Measurements from ENCODE around the gene HSP90AB1.

Gene HSP90AB1

GRCh38 chr6:44254191-44255104, 7.5 kb downstream of the HSP90AB1 start:
- Histone ChIP-seq H3K9me3 (ENCODE audit: control insufficient read depth, insufficient read depth, low read length) (no peaks in the 10 kb centered on the region), H3K36me3 (ENCODE audit: control insufficient read depth, insufficient read depth, low read length) (peaks cover 48% of the 10 kb centered on the region), H3K4me1 (ENCODE audit: control insufficient read depth, insufficient read depth, low read length) (peaks cover 4% of the 10 kb centered on the region), H3K9ac (ENCODE audit: low read depth, low read length) (no peak overlapping the region), H3K27me3 (ENCODE audit: control insufficient read depth, insufficient read depth, low read length) (no peaks in the 10 kb centered on the region), H3K4me3 (ENCODE audit: low read depth, low read length) (no peak overlapping the region)

GRCh38 chr6:44255105-44255808, 8.4 kb downstream of the HSP90AB1 start:
- no peak overlapping the region for H3K9ac ChIP-seq (ENCODE audit: low read depth, low read length)
- H3K4me1 ChIP-seq (ENCODE audit: control insufficient read depth, insufficient read depth, low read length) = peaks cover 2% of the 10 kb centered on the region
- H3K27me3 ChIP-seq (ENCODE audit: control insufficient read depth, insufficient read depth, low read length) = no peaks in the 10 kb centered on the region
- H3K4me3 ChIP-seq (ENCODE audit: low read depth, low read length) = no peak overlapping the region
- H3K9me3 ChIP-seq (ENCODE audit: control insufficient read depth, insufficient read depth, low read length) = no peaks in the 10 kb centered on the region
- peaks cover 46% of the 10 kb centered on the region for H3K36me3 ChIP-seq (ENCODE audit: control insufficient read depth, insufficient read depth, low read length)

- no peaks in the 10 kb centered on the region for H3K27me3 ChIP-seq (ENCODE audit: control insufficient read depth, insufficient read depth, low read length)
- no peaks in the 10 kb centered on the region for H3K4me1 ChIP-seq (ENCODE audit: control insufficient read depth, insufficient read depth, low read length)
- H3K36me3 ChIP-seq (ENCODE audit: control insufficient read depth, insufficient read depth, low read length) = peaks cover 37% of the 10 kb centered on the region
- no peaks in the 10 kb centered on the region for H3K9me3 ChIP-seq (ENCODE audit: control insufficient read depth, insufficient read depth, low read length)
- H3K4me3 ChIP-seq (ENCODE audit: low read depth, low read length) = peak overlapping the region; percentile 86
- peak overlapping the region; percentile 82 for H3K9ac ChIP-seq (ENCODE audit: low read depth, low read length)
Measured at GRCh38 chr6:44255871-44256774, 9.2 kb downstream of the HSP90AB1 start.

- H3K4me1 ChIP-seq (ENCODE audit: control insufficient read depth, insufficient read depth, low read length) = no peaks in the 10 kb centered on the region
- peaks cover 32% of the 10 kb centered on the region for H3K36me3 ChIP-seq (ENCODE audit: control insufficient read depth, insufficient read depth, low read length)
Measured at GRCh38 chr6:44256775-44257024, 9.8 kb downstream of the HSP90AB1 start.

GRCh38 chr6:44257025-44257752, 10.3 kb downstream of the HSP90AB1 start, which contains the start of gene SLC35B2:
TSS of gene SLC35B2 (minus strand) at chr6:44257528. CDS start at chr6:44257410, 118 bp downstream.
- H3K27me3 ChIP-seq (ENCODE audit: control insufficient read depth, insufficient read depth, low read length) = no peaks in the 10 kb centered on the region
- H3K9ac ChIP-seq (ENCODE audit: low read depth, low read length) = peak within 1 kb of the TSS; percentile 82
- H3K36me3 ChIP-seq (ENCODE audit: control insufficient read depth, insufficient read depth, low read length) = peaks cover 32% of the 10 kb centered on the region
- H3K4me1 ChIP-seq (ENCODE audit: control insufficient read depth, insufficient read depth, low read length) = no peaks in the 10 kb centered on the region
- H3K9me3 ChIP-seq (ENCODE audit: control insufficient read depth, insufficient read depth, low read length) = no peaks in the 10 kb centered on the region
- peak within 1 kb of the TSS; percentile 86 for H3K4me3 ChIP-seq (ENCODE audit: low read depth, low read length)

More at GRCh38 chr6:44256775-44257024, 9.8 kb downstream of the HSP90AB1 start:
- H3K9ac ChIP-seq (ENCODE audit: low read depth, low read length) = peak overlapping the region; percentile 82
- no peaks in the 10 kb centered on the region for H3K27me3 ChIP-seq (ENCODE audit: control insufficient read depth, insufficient read depth, low read length)
- no peaks in the 10 kb centered on the region for H3K9me3 ChIP-seq (ENCODE audit: control insufficient read depth, insufficient read depth, low read length)
- peak overlapping the region; percentile 86 for H3K4me3 ChIP-seq (ENCODE audit: low read depth, low read length)

- no peaks in the 10 kb centered on the region for H3K27me3 ChIP-seq (ENCODE audit: control insufficient read depth, insufficient read depth, low read length)
- peak overlapping the region; percentile 41 for H3K9ac ChIP-seq (ENCODE audit: low read depth, low read length)
- H3K9me3 ChIP-seq (ENCODE audit: control insufficient read depth, insufficient read depth, low read length) = no peaks in the 10 kb centered on the region
- H3K36me3 ChIP-seq (ENCODE audit: control insufficient read depth, insufficient read depth, low read length) = peaks cover 30% of the 10 kb centered on the region
- peak overlapping the region; percentile 51 for H3K4me3 ChIP-seq (ENCODE audit: low read depth, low read length)
- no peaks in the 10 kb centered on the region for H3K4me1 ChIP-seq (ENCODE audit: control insufficient read depth, insufficient read depth, low read length)
Measured at GRCh38 chr6:44257753-44258324, 10.9 kb downstream of the HSP90AB1 start.

- no peaks in the 10 kb centered on the region for H3K9me3 ChIP-seq (ENCODE audit: control insufficient read depth, insufficient read depth, low read length)
- peaks cover 25% of the 10 kb centered on the region for H3K36me3 ChIP-seq (ENCODE audit: control insufficient read depth, insufficient read depth, low read length)
- peak overlapping the region; percentile 51 for H3K4me3 ChIP-seq (ENCODE audit: low read depth, low read length)
- no peaks in the 10 kb centered on the region for H3K27me3 ChIP-seq (ENCODE audit: control insufficient read depth, insufficient read depth, low read length)
- H3K9ac ChIP-seq (ENCODE audit: low read depth, low read length) = no peak overlapping the region
- peaks cover 4% of the 10 kb centered on the region for H3K4me1 ChIP-seq (ENCODE audit: control insufficient read depth, insufficient read depth, low read length)
Measured at GRCh38 chr6:44258325-44258863, 11.5 kb downstream of the HSP90AB1 start.

GRCh38 chr6:44258921-44259320, 12.0 kb downstream of the HSP90AB1 start:
- Histone ChIP-seq H3K4me3 (ENCODE audit: low read depth, low read length) (no peak overlapping the region), H3K27me3 (ENCODE audit: control insufficient read depth, insufficient read depth, low read length) (no peaks in the 10 kb centered on the region), H3K36me3 (ENCODE audit: control insufficient read depth, insufficient read depth, low read length) (peaks cover 22% of the 10 kb centered on the region), H3K9ac (ENCODE audit: low read depth, low read length) (no peak overlapping the region), H3K4me1 (ENCODE audit: control insufficient read depth, insufficient read depth, low read length) (peaks cover 9% of the 10 kb centered on the region), H3K9me3 (ENCODE audit: control insufficient read depth, insufficient read depth, low read length) (no peaks in the 10 kb centered on the region)

- Histone ChIP-seq H3K4me1 (ENCODE audit: control insufficient read depth, insufficient read depth, low read length) (peaks cover 15% of the 10 kb centered on the region), H3K27me3 (ENCODE audit: control insufficient read depth, insufficient read depth, low read length) (peaks cover 3% of the 10 kb centered on the region), H3K9me3 (ENCODE audit: control insufficient read depth, insufficient read depth, low read length) (no peaks in the 10 kb centered on the region), H3K4me3 (ENCODE audit: low read depth, low read length) (no peak overlapping the region), H3K9ac (ENCODE audit: low read depth, low read length) (no peak overlapping the region), H3K36me3 (ENCODE audit: control insufficient read depth, insufficient read depth, low read length) (peaks cover 19% of the 10 kb centered on the region)
Measured at GRCh38 chr6:44260011-44260410, 13.1 kb downstream of the HSP90AB1 start.

GRCh38 chr6:44260451-44261297, 13.8 kb downstream of the HSP90AB1 start:
- H3K36me3 ChIP-seq (ENCODE audit: control insufficient read depth, insufficient read depth, low read length) = peaks cover 19% of the 10 kb centered on the region
- H3K4me3 ChIP-seq (ENCODE audit: low read depth, low read length) = no peak overlapping the region
- H3K9ac ChIP-seq (ENCODE audit: low read depth, low read length) = no peak overlapping the region
- peaks cover 3% of the 10 kb centered on the region for H3K27me3 ChIP-seq (ENCODE audit: control insufficient read depth, insufficient read depth, low read length)
- H3K4me1 ChIP-seq (ENCODE audit: control insufficient read depth, insufficient read depth, low read length) = peaks cover 15% of the 10 kb centered on the region
- H3K9me3 ChIP-seq (ENCODE audit: control insufficient read depth, insufficient read depth, low read length) = no peaks in the 10 kb centered on the region
